GM12878 (cell line): ENCODE results near the gene RAET1G. TPM values are rescaled to one million over a fixed set of nuclear protein-coding genes. Genes with fewer than 3 reads are reported as not detected.

Experiments used
- ATAC-seq: fragments of 200-7000 bp; cut with Tn5 transposase; 3 replicates; pipeline ENCODE4 v1.9.1; 2020; ENCODE audit warnings: mild to moderate bottlenecking, moderate library complexity
- BruUV-seq: library from RNA; stranded (reverse); fragments of 400-500 nt; replicated peaks from 2 replicates; lab custom pipeline; 2021; lab: Mats Ljungman, UMichigan
- CTCF ChIA-PET: fragments of 300-600 bp; sonication (Branson Sonifier 250); formaldehyde crosslinking; extraction: SDS; loops from one replicate; lab custom pipeline; 2021; ENCODE audit warnings: inconsistent platforms; lab: Yijun Ruan, JAX
- POLR2A ChIA-PET: fragments of 350-600 bp; formaldehyde crosslinking; extraction: SDS; loops from one replicate; lab custom pipeline; 2021; ENCODE audit warnings: inconsistent platforms; lab: Charles Lee
- RAD21 ChIA-PET: fragments of 300-600 bp; sonication (Branson Sonifier 250); formaldehyde crosslinking; loops from one replicate; lab custom pipeline; 2023; ENCODE audit warnings: antibody characterized with exemption; ENCODE audit not compliant: unreplicated experiment; lab: Charles Lee
- SMC1A ChIA-PET: fragments of 300-600 bp; sonication (Branson Sonifier 250); formaldehyde crosslinking; loops from one replicate; lab custom pipeline; 2023; ENCODE audit not compliant: unreplicated experiment, uncharacterized antibody; lab: Charles Lee
- DNase-seq: peaks from one replicate; pipeline ENCODE4 v3.0.0-alpha.2; 2011; ENCODE audit warnings: low read depth, low spot score
- FAIRE-seq: peaks from 3 replicates; lab custom pipeline; 2011; peaks lifted over from hg19 to GRCh38; lab: Jason Lieb, UNC
- H2AFZ ChIP-seq: 2 replicates; pipeline ENCODE4 v1.6.0; 2011; ENCODE audit warnings: low read depth, low read length, control low read depth; ENCODE audit not compliant: control insufficient read depth
- H3K27ac ChIP-seq: 2 replicates; pipeline ENCODE4 v1.5.1; 2011; ENCODE audit warnings: control low read depth; ENCODE audit not compliant: control insufficient read depth, insufficient read depth
- H3K27me3 ChIP-seq, 2 experiments: replicated peaks in 1 of 2; 2 replicates each; pipeline versions ENCODE4 v1.6.0 to v1.6.1; 2011; ENCODE audit warnings: low read length in 1 of 2; ENCODE audit not compliant: control insufficient read depth in 2 of 2, insufficient read depth in 2 of 2
- H3K36me3 ChIP-seq, 2 experiments: 2 replicates each; pipeline ENCODE4 v1.5.1; 2011; ENCODE audit warnings: low read length in 1 of 2; ENCODE audit not compliant: control insufficient read depth in 2 of 2, insufficient read depth in 2 of 2
- H3K4me1 ChIP-seq: 2 replicates; pipeline ENCODE4 v1.6.1; 2011; ENCODE audit warnings: mild to moderate bottlenecking, low read length, moderate library complexity, mixed read lengths; ENCODE audit not compliant: control insufficient read depth, insufficient read depth
- H3K4me2 ChIP-seq: 2 replicates; pipeline ENCODE4 v1.6.0; 2011; ENCODE audit warnings: control low read depth; ENCODE audit not compliant: control insufficient read depth, insufficient read depth
- H3K4me3 ChIP-seq: fragments of 200-600 bp; sonication (generic); 2 replicates; pipeline ENCODE4 v1.5.1; 2016
- H3K79me2 ChIP-seq: 2 replicates; pipeline ENCODE4 v1.6.0; 2011; ENCODE audit warnings: low read length; ENCODE audit not compliant: control insufficient read depth, insufficient read depth
- H3K9ac ChIP-seq: 2 replicates; pipeline ENCODE4 v1.8.0; 2011; ENCODE audit warnings: low read length, control low read depth, mixed read lengths; ENCODE audit not compliant: control insufficient read depth, insufficient read depth
- H3K9me3 ChIP-seq: replicated peaks from 3 replicates; pipeline ENCODE4 v1.5.1; 2011; ENCODE audit warnings: mild to moderate bottlenecking, low read length; ENCODE audit not compliant: control insufficient read depth, insufficient read depth
- H4K20me1 ChIP-seq: 2 replicates; pipeline ENCODE4 v1.6.0; 2011; ENCODE audit not compliant: control insufficient read depth, insufficient read depth
- BACH1 ChIP-seq: fragments of 450-650 bp; IDR thresholded peaks from 2 replicates; pipeline ENCODE4 v1.6.1; 2017; ENCODE audit warnings: mild to moderate bottlenecking, borderline replicate concordance
- BMI1 ChIP-seq: fragments of 450-650 bp; IDR thresholded peaks from 2 replicates; pipeline ENCODE4 v1.6.1; 2016; ENCODE audit warnings: mild to moderate bottlenecking, moderate library complexity, borderline replicate concordance
- CEBPB ChIP-seq, 2 experiments: fragments of 150-350 bp in 1 of 2; IDR thresholded peaks; 2 replicates each; pipeline ENCODE4 v1.6.1; 2012 to 2014; ENCODE audit warnings: low read depth in 2 of 2, low read length in 2 of 2, borderline replicate concordance in 1 of 2, inconsistent platforms in 1 of 2
- CREB1 ChIP-seq: IDR thresholded peaks from 2 replicates; pipeline ENCODE4 v1.6.1; 2012; ENCODE audit warnings: low read depth, mild to moderate bottlenecking, inconsistent platforms
- ESRRA ChIP-seq: IDR thresholded peaks from 2 replicates; pipeline ENCODE4 v1.6.1; 2012; ENCODE audit warnings: mild to moderate bottlenecking, low read length, improper control_type of control experiment
- RELA ChIP-seq: fragments of 450-650 bp; IDR thresholded peaks from 2 replicates; pipeline ENCODE4 v1.8.0; 2014; ENCODE audit warnings: borderline replicate concordance; ENCODE audit not compliant: partially characterized antibody
- SREBF1 ChIP-seq: IDR thresholded peaks from 2 replicates; pipeline ENCODE4 v1.6.1; 2012; ENCODE audit warnings: mild to moderate bottlenecking, low read length
- SUPT20H ChIP-seq: IDR thresholded peaks from 2 replicates; pipeline ENCODE4 v1.6.1; 2011; ENCODE audit warnings: low read depth, mild to moderate bottlenecking, low read length, moderate library complexity, borderline replicate concordance; ENCODE audit not compliant: control insufficient read depth
- ZZZ3 ChIP-seq: IDR thresholded peaks from 2 replicates; pipeline ENCODE4 v1.6.1; 2011; ENCODE audit warnings: low read depth; ENCODE audit not compliant: control insufficient read depth, insufficient read length
- WGBS: methylation state at CpG from one replicate; pipeline ENCODE4 v1.1.6; 2016; ENCODE audit warnings: low lambda C conversion rate; ENCODE audit not compliant: insufficient replicate concordance, insufficient coverage; ENCODE audit errors: missing lambda C conversion rate; 5-methylcytosine and 5-hydroxymethylcytosine counted together
- in situ Hi-C: fragments of 300-500 bp; cut with MboI; formaldehyde crosslinking; loops from 9 replicates; pipeline ENCODE4 v1.14.3; 2018; ENCODE audit warnings: mixed read lengths
- intact Hi-C: fragments of 100-400 bp; cut with micrococcal nuclease; formaldehyde crosslinking; loops from one replicate; pipeline ENCODE4 v1.14.2; 2022; ENCODE audit not compliant: unreplicated experiment
- polyA plus RNA-seq, 11 experiments: library from polyadenylated mRNA; depleted of rRNA in 4 of 11; unstranded in 6 of 11; stranded (reverse) in 5 of 11; fragments of >200 nt; fragmentation: Nextera tagmentation in 4 of 11; fragmentation: Illumina TruSeq in 1 of 11; extraction: Ambion mirVana in 4 of 11; extraction: Trizol in 1 of 11; gene quantifications; 1 replicate in 1 of 11; 2 replicates in 10 of 11; pipeline versions ENCODE4 v1.2.1 to v1.2.3, GENCODE V29; 2011 to 2016; ENCODE audit warnings: inconsistent platforms in 2 of 11, missing spikeins in 2 of 11, low read depth in 1 of 11
- total RNA-seq, 4 experiments: library from RNA; depleted of rRNA in 3 of 4; stranded (reverse); fragments of >200 nt in 3 of 4; fragmentation: Illumina TruSeq in 1 of 4; extraction: Trizol in 1 of 4; gene quantifications; 2 replicates each; pipeline versions ENCODE4 v1.2.1 to v1.2.3, GENCODE V29; 2013 to 2021
- TF ChIP-seq, protein P1 (sequence below): IDR thresholded peaks from 2 replicates; pipeline ENCODE4 v1.6.1; 2012; ENCODE audit warnings: low read depth, low read length, improper control_type of control experiment

The RAET1G gene
- total and polyA plus RNA-seq, 10 of the 15 experiments (the other 5 are each of a cell fraction or from before 2014, with no cell fraction given), result not detected

GRCh38 chr6:149939356-149939648, 16.4 kb upstream of the RAET1G start:
- Histone ChIP-seq H3K9me3 (no peaks in the 10 kb centered on the region; the same call in 2 of the 3 replicates), H3K4me1 (peaks cover 16% of the 10 kb centered on the region), H3K27me3 (peaks cover 9 to 11% of the 10 kb centered on the region in 2 experiments), H3K79me2 (no peaks in the 10 kb centered on the region), H3K4me3 (no peak overlapping the region), H3K27ac (no peak overlapping the region), H3K9ac (no peak overlapping the region), H3K36me3 (no peaks in the 10 kb centered on the region), H3K4me2 (peak overlapping the region; percentile 78), H2AFZ (no peak overlapping the region), H4K20me1 (no peaks in the 10 kb centered on the region; the same call in 1 of the 2 replicates)
- DNase-seq (no peak), ATAC-seq (peak; percentile 2; the same call in 2 of the 3 replicates), FAIRE-seq (no peak)
- TF ChIP-seq SREBF1 (no peak), BMI1 (peak; percentile 36; the same call in 1 of the 2 replicates)
- in situ Hi-C loops (loop anchor here (5.0 to 10.0 kb wide), 2 partner anchors 68 to 875 kb away; no protein-coding TSS in a partner anchor), intact Hi-C loops (loop anchor here (5.0 to 10.0 kb wide), 4 partner anchors 128 to 875 kb away; partner anchors contain the start of gene ULBP3)
- CTCF ChIA-PET, result no interaction called here
- RAD21 ChIA-PET, result no interaction called here
- whole genome bisulfite sequencing, result 19% methylated on average over 5 of the region's 5 CpGs
- SMC1A ChIA-PET, result no interaction called here
- POLR2A ChIA-PET, result no interaction called here
- no TSS peak for BruUV-seq

GRCh38 chr6:149938571-149939355, 15.8 kb upstream of the RAET1G start:
- H3K4me2 ChIP-seq, result peak overlapping the region; percentile 78
- BruUV-seq, result no TSS peak
- under 1% methylated on average over 58 of the region's 58 CpGs for WGBS
- FAIRE-seq (peak; percentile 27), ATAC-seq (peak; percentile 81), DNase-seq (peak; percentile 34)
- H3K9ac ChIP-seq, result no peak overlapping the region
- H3K9me3 ChIP-seq, result no peaks in the 10 kb centered on the region; the same call in 2 of the 3 replicates
- no peaks in the 10 kb centered on the region; the same call in 1 of the 2 replicates for H4K20me1 ChIP-seq
- POLR2A ChIA-PET, result no interaction called here
- in situ Hi-C loops, result loop anchor here (5.0 to 10.0 kb wide), 2 partner anchors 69 to 876 kb away; no protein-coding TSS in a partner anchor
- H3K4me1 ChIP-seq, result peaks cover 16% of the 10 kb centered on the region
- RAD21 ChIA-PET, result interaction anchor here (1.0 kb wide), 1 partner anchor 78 kb away, joined by 3 read pairs; no protein-coding TSS in a partner anchor
- H3K4me3 ChIP-seq, result peak overlapping the region; percentile 53; the same call in 1 of the 2 replicates
- no peaks in the 10 kb centered on the region for H3K36me3 ChIP-seq
- intact Hi-C loops, result loop anchor here (5.0 to 10.0 kb wide), 4 partner anchors 129 to 876 kb away; partner anchors contain the start of gene ULBP3
- 0 out of 2 replicates have a peak overlapping the region, but pooled peaks have one; percentile 0 for H3K27ac ChIP-seq
- H2AFZ ChIP-seq, result peak overlapping the region; percentile 51
- H3K79me2 ChIP-seq, result no peaks in the 10 kb centered on the region
- SMC1A ChIA-PET, result no interaction called here
- H3K27me3 ChIP-seq, result peaks cover 9 to 11% of the 10 kb centered on the region in 2 experiments
- CTCF ChIA-PET, result no interaction called here
- TF ChIP-seq CREB1, result peak; percentile 73
- TF ChIP-seq RELA, result peak; percentile 32
- TF ChIP-seq BACH1, result peak; percentile 41; the same call in 1 of the 2 replicates
- no peak for TF ChIP-seq CEBPB (IDR thresholded peaks at IDR 0.05; ENCODE audit: borderline replicate concordance in 1 of 2, low read depth in 2 of 2, low read length in 2 of 2)
- TF ChIP-seq, protein P1, sequence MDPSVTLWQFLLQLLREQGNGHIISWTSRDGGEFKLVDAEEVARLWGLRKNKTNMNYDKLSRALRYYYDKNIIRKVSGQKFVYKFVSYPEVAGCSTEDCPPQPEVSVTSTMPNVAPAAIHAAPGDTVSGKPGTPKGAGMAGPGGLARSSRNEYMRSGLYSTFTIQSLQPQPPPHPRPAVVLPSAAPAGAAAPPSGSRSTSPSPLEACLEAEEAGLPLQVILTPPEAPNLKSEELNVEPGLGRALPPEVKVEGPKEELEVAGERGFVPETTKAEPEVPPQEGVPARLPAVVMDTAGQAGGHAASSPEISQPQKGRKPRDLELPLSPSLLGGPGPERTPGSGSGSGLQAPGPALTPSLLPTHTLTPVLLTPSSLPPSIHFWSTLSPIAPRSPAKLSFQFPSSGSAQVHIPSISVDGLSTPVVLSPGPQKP, result no peak
- no peak for TF ChIP-seq SUPT20H
- TF ChIP-seq ESRRA, result no peak
- no peak for TF ChIP-seq ZZZ3
